ENCODE measurements around the gene MUC3A. TPM values are rescaled to one million over a fixed set of nuclear protein-coding genes. Genes with fewer than 3 reads are reported as not detected.
A peak's percentile ranks its signal among the peaks of the same experiment; 100 is the strongest.
"Not testable (repeated sequence)": the region's sequence is repeated elsewhere in the genome, so short reads cannot be mapped to it uniquely, and the experiment has no call there.

Gene MUC3A, protein sequence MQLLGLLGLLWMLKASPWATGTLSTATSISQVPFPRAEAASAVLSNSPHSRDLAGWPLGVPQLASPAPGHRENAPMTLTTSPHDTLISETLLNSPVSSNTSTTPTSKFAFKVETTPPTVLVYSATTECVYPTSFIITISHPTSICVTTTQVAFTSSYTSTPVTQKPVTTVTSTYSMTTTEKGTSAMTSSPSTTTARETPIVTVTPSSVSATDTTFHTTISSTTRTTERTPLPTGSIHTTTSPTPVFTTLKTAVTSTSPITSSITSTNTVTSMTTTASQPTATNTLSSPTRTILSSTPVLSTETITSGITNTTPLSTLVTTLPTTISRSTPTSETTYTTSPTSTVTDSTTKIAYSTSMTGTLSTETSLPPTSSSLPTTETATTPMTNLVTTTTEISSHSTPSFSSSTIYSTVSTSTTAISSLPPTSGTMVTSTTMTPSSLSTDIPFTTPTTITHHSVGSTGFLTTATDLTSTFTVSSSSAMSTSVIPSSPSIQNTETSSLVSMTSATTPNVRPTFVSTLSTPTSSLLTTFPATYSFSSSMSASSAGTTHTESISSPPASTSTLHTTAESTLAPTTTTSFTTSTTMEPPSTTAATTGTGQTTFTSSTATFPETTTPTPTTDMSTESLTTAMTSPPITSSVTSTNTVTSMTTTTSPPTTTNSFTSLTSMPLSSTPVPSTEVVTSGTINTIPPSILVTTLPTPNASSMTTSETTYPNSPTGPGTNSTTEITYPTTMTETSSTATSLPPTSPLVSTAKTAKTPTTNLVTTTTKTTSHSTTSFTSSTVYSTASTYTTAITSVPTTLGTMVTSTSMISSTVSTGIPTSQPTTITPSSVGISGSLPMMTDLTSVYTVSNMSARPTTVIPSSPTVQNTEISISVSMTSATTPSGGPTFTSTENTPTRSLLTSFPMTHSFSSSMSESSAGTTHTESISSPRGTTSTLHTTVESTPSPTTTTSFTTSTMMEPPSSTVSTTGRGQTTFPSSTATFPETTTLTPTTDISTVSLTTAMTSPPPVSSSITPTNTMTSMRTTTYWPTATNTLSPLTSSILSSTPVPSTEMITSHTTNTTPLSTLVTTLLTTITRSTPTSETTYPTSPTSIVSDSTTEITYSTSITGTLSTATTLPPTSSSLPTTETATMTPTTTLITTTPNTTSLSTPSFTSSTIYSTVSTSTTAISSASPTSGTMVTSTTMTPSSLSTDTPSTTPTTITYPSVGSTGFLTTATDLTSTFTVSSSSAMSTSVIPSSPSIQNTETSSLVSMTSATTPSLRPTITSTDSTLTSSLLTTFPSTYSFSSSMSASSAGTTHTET (N-terminal part only)
- total RNA-seq = not detected

GRCh38 chr7:100949227-100949932 is at the start of gene MUC3A:
MUC3A (plus strand) TSS chr7:100949534; CDS start chr7:100949625, 91 bp downstream.
- Mint-ChIP-seq H3K4me1 (ENCODE audit: low read depth) (no peaks in the 10 kb centered on the region), H3K4me3 (no peak within 1 kb of the TSS), H3K27me3 (ENCODE audit: low read depth) (peaks cover 11% of the 10 kb centered on the region), H3K36me3 (ENCODE audit: insufficient read depth in 2 of 2) (no peaks in the 10 kb centered on the region), H3K9me3 (no peaks in the 10 kb centered on the region), H3K27ac (no peak within 1 kb of the TSS)
- DNase-seq (no peak), ATAC-seq (replicated peaks in 1 of 2) (no peak)

GRCh38 chr7:100900978-100901377 is 48.4 kb upstream of the MUC3A start:
- ATAC-seq (replicated peaks in 1 of 2) = no peak

GRCh38 chr7:100901921-100902332 is 47.4 kb upstream of the MUC3A start:
- no peak overlapping the region for H3K27ac Mint-ChIP-seq
- no peaks in the 10 kb centered on the region for H3K9me3 Mint-ChIP-seq
- ATAC-seq (replicated peaks in 1 of 2) (no peak), DNase-seq (no peak)
- H3K27me3 Mint-ChIP-seq (ENCODE audit: low read depth) = peaks cover 14% of the 10 kb centered on the region
- H3K4me1 Mint-ChIP-seq (ENCODE audit: low read depth) = no peaks in the 10 kb centered on the region
- no peaks in the 10 kb centered on the region for H3K36me3 Mint-ChIP-seq (ENCODE audit: insufficient read depth in 2 of 2)
- H3K4me3 Mint-ChIP-seq = no peak overlapping the region

More at GRCh38 chr7:100900978-100901377, 48.4 kb upstream of the MUC3A start:
- no peaks in the 10 kb centered on the region for H3K36me3 Mint-ChIP-seq (ENCODE audit: insufficient read depth in 2 of 2)
- H3K4me3 Mint-ChIP-seq = no peak overlapping the region
- H3K4me1 Mint-ChIP-seq (ENCODE audit: low read depth) = peaks cover 6% of the 10 kb centered on the region
- H3K9me3 Mint-ChIP-seq = no peaks in the 10 kb centered on the region
- H3K27ac Mint-ChIP-seq = no peak overlapping the region
- H3K27me3 Mint-ChIP-seq (ENCODE audit: low read depth) = peaks cover 20% of the 10 kb centered on the region
- no peak for DNase-seq

DNA sequence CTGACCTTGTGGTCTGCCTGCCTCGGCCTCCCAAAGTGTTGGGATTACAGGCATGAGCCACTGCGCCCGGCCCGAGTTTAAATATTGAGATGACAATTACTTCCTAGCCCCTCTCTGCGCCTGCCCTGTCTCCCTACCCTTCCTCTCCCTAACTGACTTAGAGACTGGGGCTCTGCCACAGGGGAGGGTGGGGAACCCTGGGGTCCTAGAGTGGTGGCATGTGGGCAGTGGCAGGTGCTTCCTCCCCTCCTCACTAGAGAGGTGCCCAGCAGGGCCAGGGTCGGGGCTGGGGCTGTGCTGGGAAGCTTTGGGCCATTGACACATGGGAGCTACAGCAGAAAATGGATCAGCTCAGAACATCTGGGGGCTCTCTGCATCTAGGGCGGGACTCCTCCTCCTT is 46.7 kb upstream of the MUC3A start:
- no peak for ATAC-seq (replicated peaks in 1 of 2)
- Mint-ChIP-seq H3K27ac (no peak overlapping the region), H3K9me3 (no peaks in the 10 kb centered on the region), H3K36me3 (ENCODE audit: insufficient read depth in 2 of 2) (no peaks in the 10 kb centered on the region), H3K4me3 (no peak overlapping the region), H3K4me1 (ENCODE audit: low read depth) (no peaks in the 10 kb centered on the region), H3K27me3 (ENCODE audit: low read depth) (peaks cover 14% of the 10 kb centered on the region)
- DNase-seq = no peak

DNA sequence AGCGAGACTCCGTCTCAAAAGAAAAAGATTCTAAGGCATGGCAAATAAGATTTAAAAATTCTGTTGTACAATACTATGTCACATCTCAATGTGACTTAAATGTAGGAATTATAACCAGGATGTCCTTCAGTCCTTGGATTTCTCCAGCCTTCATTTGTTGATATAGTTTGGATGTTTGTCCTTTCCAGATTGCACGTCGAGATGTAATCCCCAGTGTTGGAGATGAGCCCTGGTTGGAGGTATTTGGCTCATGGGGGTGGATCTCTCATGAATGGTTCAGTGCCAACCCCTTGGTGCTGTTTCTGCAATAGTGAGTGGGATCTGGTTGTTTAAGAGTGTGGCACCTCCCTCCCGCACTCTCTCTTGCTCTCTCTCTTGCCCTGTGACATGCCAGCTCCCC is 40.8 kb upstream of the MUC3A start:
- Mint-ChIP-seq H3K27me3 (ENCODE audit: low read depth) (no peaks in the 10 kb centered on the region), H3K27ac (no peak overlapping the region), H3K4me1 (ENCODE audit: low read depth) (no peaks in the 10 kb centered on the region), H3K4me3 (no peak overlapping the region), H3K36me3 (ENCODE audit: insufficient read depth in 2 of 2) (no peaks in the 10 kb centered on the region), H3K9me3 (peaks cover 0 to 2% of the 10 kb centered on the region in 2 donors)
- DNase-seq (no peak), ATAC-seq (replicated peaks in 1 of 2) (no peak)

GRCh38 chr7:100910443-100910842 is 38.9 kb upstream of the MUC3A start:
- not testable (repeated sequence) for H3K4me3 Mint-ChIP-seq; DNase-seq; H3K27me3 Mint-ChIP-seq (ENCODE audit: low read depth); H3K4me1 Mint-ChIP-seq (ENCODE audit: low read depth); H3K36me3 Mint-ChIP-seq (ENCODE audit: insufficient read depth in 2 of 2); H3K9me3 Mint-ChIP-seq; H3K27ac Mint-ChIP-seq; ATAC-seq (replicated peaks in 1 of 2)

- DNase-seq (no peak), ATAC-seq (replicated peaks in 1 of 2) (no peak)
- Mint-ChIP-seq H3K36me3 (ENCODE audit: insufficient read depth in 2 of 2) (no peaks in the 10 kb centered on the region), H3K27ac (no peak overlapping the region), H3K4me1 (ENCODE audit: low read depth) (peaks cover 7% of the 10 kb centered on the region), H3K9me3 (peaks cover 0 to 2% of the 10 kb centered on the region in 2 donors), H3K27me3 (ENCODE audit: low read depth) (no peaks in the 10 kb centered on the region), H3K4me3 (no peak overlapping the region)
Measured at GRCh38 chr7:100911484-100911883, 37.9 kb upstream of the MUC3A start.

DNA sequence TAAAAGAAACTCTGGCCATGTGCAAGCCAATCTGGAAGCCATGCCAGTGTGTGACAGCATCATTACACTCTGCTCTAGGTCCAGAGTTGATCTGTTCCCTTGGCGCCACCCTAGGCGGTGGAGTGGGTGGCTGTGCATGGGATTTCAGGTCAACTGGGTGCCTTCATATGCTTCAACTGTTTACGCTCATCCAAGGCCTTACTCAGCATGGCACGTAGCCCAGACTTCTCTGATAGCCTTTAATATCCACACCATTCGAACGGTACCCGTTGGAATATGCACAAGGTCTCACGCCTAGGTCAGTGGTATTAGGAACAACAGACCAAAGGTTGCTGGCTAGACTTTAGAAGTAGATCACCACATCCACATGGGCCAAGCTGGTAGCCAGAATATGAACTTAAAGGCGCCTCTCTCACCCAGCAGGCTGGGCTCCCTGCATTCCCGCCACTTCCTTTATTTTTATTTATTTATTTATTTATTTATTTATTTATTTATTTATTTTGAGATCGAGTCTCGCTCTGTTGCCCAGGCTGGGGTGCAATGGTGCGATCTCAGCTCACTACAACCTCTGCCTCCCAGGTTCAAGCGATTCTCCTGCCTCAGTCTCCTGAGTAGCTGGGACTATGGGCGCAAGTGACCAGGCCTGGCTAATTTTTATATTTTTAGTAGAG is 35.0 kb upstream of the MUC3A start:
- no peaks in the 10 kb centered on the region for H3K27me3 Mint-ChIP-seq (ENCODE audit: low read depth)
- H3K4me1 Mint-ChIP-seq (ENCODE audit: low read depth) = peaks cover 7% of the 10 kb centered on the region
- H3K27ac Mint-ChIP-seq = no peak overlapping the region
- H3K36me3 Mint-ChIP-seq (ENCODE audit: insufficient read depth in 2 of 2) = no peaks in the 10 kb centered on the region
- no peak for DNase-seq
- no peaks in the 10 kb centered on the region for H3K9me3 Mint-ChIP-seq
- no peak for ATAC-seq (replicated peaks in 1 of 2)
- H3K4me3 Mint-ChIP-seq = no peak overlapping the region

DNA sequence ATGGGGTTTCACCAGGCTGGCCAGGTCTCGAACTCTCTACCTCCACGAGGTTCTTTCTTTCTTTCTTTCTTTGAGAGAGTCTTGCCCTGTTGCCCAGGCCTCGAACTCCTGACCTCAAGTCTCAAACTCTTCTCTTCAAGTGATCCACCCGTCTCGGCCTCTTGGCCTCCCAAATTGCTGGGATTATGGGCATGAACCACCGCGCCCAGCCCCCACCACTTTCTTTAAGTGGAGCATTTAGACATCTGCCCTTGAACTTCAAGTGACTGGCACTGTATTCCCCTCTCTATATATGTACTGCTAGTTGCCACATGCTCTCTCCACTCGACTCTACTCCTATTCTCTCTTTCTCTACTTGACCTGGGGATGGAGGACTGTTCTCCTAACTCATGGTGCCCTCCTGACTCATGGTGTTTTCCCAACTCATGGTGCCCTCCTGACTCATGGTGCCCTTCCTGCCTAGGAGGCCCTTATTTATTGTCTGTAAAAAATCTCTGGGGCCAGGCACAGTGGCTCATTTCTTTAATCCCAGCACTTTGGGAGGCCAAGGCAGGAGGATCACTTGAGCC is 34.4 kb upstream of the MUC3A start:
- peaks cover 7% of the 10 kb centered on the region for H3K4me1 Mint-ChIP-seq (ENCODE audit: low read depth)
- H3K36me3 Mint-ChIP-seq (ENCODE audit: insufficient read depth in 2 of 2) = no peaks in the 10 kb centered on the region
- no peak overlapping the region for H3K27ac Mint-ChIP-seq
- H3K4me3 Mint-ChIP-seq = no peak overlapping the region
- H3K27me3 Mint-ChIP-seq (ENCODE audit: low read depth) = peaks cover 3% of the 10 kb centered on the region
- ATAC-seq (replicated peaks in 1 of 2) = peak; percentile 89 to 90
- no peaks in the 10 kb centered on the region for H3K9me3 Mint-ChIP-seq
- peak; percentile 8 for DNase-seq

DNA sequence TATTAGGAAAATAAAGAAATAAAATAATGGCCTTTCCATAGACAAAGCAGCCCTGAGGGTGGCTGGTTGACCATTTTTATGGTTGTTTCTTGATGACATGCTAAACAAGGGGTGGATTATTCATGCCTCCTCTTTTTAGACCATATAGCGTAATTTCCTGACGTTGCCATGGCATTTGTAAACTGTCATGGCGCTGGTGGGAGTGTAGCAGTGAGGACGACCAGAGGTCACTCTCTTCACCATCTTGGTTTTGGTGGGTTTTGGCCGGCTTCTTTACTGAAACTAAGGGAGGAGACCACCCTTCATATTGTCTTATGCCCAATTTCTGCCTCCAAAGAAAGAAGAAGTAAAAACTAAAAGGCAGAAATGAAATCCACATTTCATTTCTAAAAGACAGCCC is 30.0 kb upstream of the MUC3A start:
- not testable (repeated sequence) for H3K9me3 Mint-ChIP-seq; ATAC-seq (replicated peaks in 1 of 2); H3K36me3 Mint-ChIP-seq (ENCODE audit: insufficient read depth in 2 of 2); H3K27ac Mint-ChIP-seq; DNase-seq; H3K4me1 Mint-ChIP-seq (ENCODE audit: low read depth); H3K4me3 Mint-ChIP-seq
- peaks cover 34% of the 10 kb centered on the region for H3K27me3 Mint-ChIP-seq (ENCODE audit: low read depth)

GRCh38 chr7:100919779-100920437 is 29.4 kb upstream of the MUC3A start:
- DNase-seq; H3K4me3 Mint-ChIP-seq; H3K27ac Mint-ChIP-seq; H3K9me3 Mint-ChIP-seq; H3K4me1 Mint-ChIP-seq (ENCODE audit: low read depth); H3K36me3 Mint-ChIP-seq (ENCODE audit: insufficient read depth in 2 of 2); ATAC-seq (replicated peaks in 1 of 2): not testable (repeated sequence)
- H3K27me3 Mint-ChIP-seq (ENCODE audit: low read depth) = peaks cover 34% of the 10 kb centered on the region
